Suprapubic skin (tissue), 4 donors: ENCODE results near the gene TCEAL8. TPM values are rescaled to one million over a fixed set of nuclear protein-coding genes. Genes with fewer than 3 reads are reported as not detected.

Source experiments
- total RNA-seq, 4 donors: library from RNA; depleted of rRNA; stranded (reverse); fragments of >200 nt; gene quantifications; one replicate each; pipeline ENCODE4 v1.1.0, GENCODE V29; 2016

The TCEAL8 gene
- total RNA-seq, 4 donors from 2014 or later, result 39.4 to 50.6 (median 45.2) TPM

Other genes starting within 250 kb of the TCEAL8 start
- gene BEX1, start 191.0 kb downstream of the TCEAL8 start, total RNA-seq, result 1 to 10 TPM in 2 of 4 donors, not detected in 2; 2.0 to 2.1 TPM
- gene NXF3, start 162.0 kb downstream of the TCEAL8 start, total RNA-seq, result 1 to 10 TPM in 1 of 4 donors, under 1 TPM in 1, not detected in 2; 0.93 to 4.8 TPM
- 10 to 100 TPM; 10.7 to 25.3 (median 18.8) TPM for gene BEX4, start 40.0 kb downstream of the TCEAL8 start, total RNA-seq
- gene TCEAL5, start 21.6 kb upstream of the TCEAL8 start, total RNA-seq, result not detected
- 10 to 100 TPM; 10.1 to 16.4 (median 13.3) TPM for gene BEX2, start 55.8 kb upstream of the TCEAL8 start, total RNA-seq
- gene TCEAL7, start 75.1 kb upstream of the TCEAL8 start, total RNA-seq, result 1 to 10 TPM in 3 of 4 donors, under 1 TPM in 1; 0.72 to 2.5 (median 1.9) TPM
- gene TCEAL9, start 101.4 kb upstream of the TCEAL8 start, total RNA-seq, result 10 to 100 TPM; 17.4 to 28.0 (median 25.0) TPM
- 10 to 100 TPM; 43.8 to 71.7 (median 51.3) TPM for gene BEX3, start 121.4 kb upstream of the TCEAL8 start, total RNA-seq